HepG2 (cell line): ENCODE data around the gene PRDM8. TPM values are rescaled to one million over a fixed set of nuclear protein-coding genes. Genes with fewer than 3 reads are reported as not detected.

Experiments
- ATAC-seq: fragments of 200-7000 bp; cut with Tn5 transposase; 3 replicates; pipeline ENCODE4 v1.9.1; 2020; ENCODE audit warnings: mild to moderate bottlenecking, moderate library complexity
- BruUV-seq: library from RNA; stranded (reverse); fragments of 400-500 nt; replicated peaks from 2 replicates; lab custom pipeline; 2021; lab: Mats Ljungman, UMichigan
- CTCF ChIA-PET: fragments of 300-600 bp; formaldehyde crosslinking; extraction: SDS; loops from one replicate; lab custom pipeline; 2021; ENCODE audit warnings: low total read pairs, inconsistent platforms, low intra/inter-chr PET ratio; lab: Yijun Ruan, JAX
- POLR2A ChIA-PET: fragments of 350-600 bp; sonication (Branson Sonifier 250); formaldehyde crosslinking; loops from one replicate; lab custom pipeline; 2020; ENCODE audit warnings: antibody characterized with exemption, inconsistent platforms; lab: Yijun Ruan, JAX
- DNase-seq: peaks from one replicate; pipeline ENCODE4 v3.0.0-alpha.2; 2015; ENCODE audit warnings: low spot score
- FAIRE-seq: peaks from 3 replicates; lab custom pipeline; 2011; peaks lifted over from hg19 to GRCh38; lab: Jason Lieb, UNC
- H2AFZ ChIP-seq: one replicate; pipeline ENCODE4 v1.6.1; 2011; ENCODE audit warnings: low read length, inconsistent platforms
- H3K27ac ChIP-seq: fragments of 300-600 bp; 3 replicates; pipeline ENCODE4 v1.8.0; 2011; ENCODE audit warnings: mixed run types, mild to moderate bottlenecking, mixed read lengths, low read length, inconsistent platforms; ENCODE audit not compliant: insufficient read depth; ENCODE audit errors: extremely low read length
- H3K27me3 ChIP-seq, 2 experiments: fragments of 200-600 bp in 1 of 2; 2 replicates in 1 of 2; 3 replicates in 1 of 2; pipeline versions ENCODE4 v1.6.0 to v1.8.0; 2011; ENCODE audit warnings: low read length in 2 of 2, mild to moderate bottlenecking in 2 of 2, moderate library complexity in 2 of 2, inconsistent platforms in 1 of 2; ENCODE audit not compliant: insufficient read depth in 2 of 2, control insufficient read depth in 1 of 2
- H3K36me3 ChIP-seq, 2 experiments: fragments of 200-600 bp in 1 of 2; replicated peaks in 1 of 2; 2 replicates in 1 of 2; 3 replicates in 1 of 2; pipeline versions ENCODE4 v1.5.1 to v1.8.0; 2011; ENCODE audit warnings: low read length in 2 of 2, inconsistent platforms in 1 of 2; ENCODE audit not compliant: insufficient read depth in 2 of 2, control insufficient read depth in 1 of 2
- H3K4me1 ChIP-seq: 2 replicates; pipeline ENCODE4 v1.5.1; 2012; ENCODE audit warnings: low read length, inconsistent platforms; ENCODE audit not compliant: insufficient read depth
- H3K4me2 ChIP-seq: 2 replicates; pipeline ENCODE4 v1.6.0; 2011; ENCODE audit warnings: low read depth, low read length, inconsistent platforms
- H3K4me3 ChIP-seq, 3 experiments: fragments of 200-600 bp in 1 of 3; sonication (generic), shearing (Covaris generic) in 1 of 3; replicated peaks in 1 of 3; 2 replicates each; pipeline ENCODE4 v1.5.1; 2011 to 2016; ENCODE audit warnings: low read length in 3 of 3, inconsistent platforms in 2 of 3, low read depth in 2 of 3, mild to moderate bottlenecking in 2 of 3, control low read depth in 1 of 3, mixed read lengths in 1 of 3; ENCODE audit not compliant: insufficient read depth in 1 of 3
- H3K79me2 ChIP-seq: one replicate; pipeline ENCODE4 v1.6.1; 2011; ENCODE audit warnings: low read length, inconsistent platforms; ENCODE audit not compliant: insufficient read depth
- H3K9ac ChIP-seq: 2 replicates; pipeline ENCODE4 v1.6.0; 2011; ENCODE audit warnings: mild to moderate bottlenecking, low read depth, low read length, inconsistent platforms; ENCODE audit not compliant: insufficient read depth
- H3K9me3 ChIP-seq: 2 replicates; pipeline ENCODE4 v1.5.1; 2012; ENCODE audit warnings: mild to moderate bottlenecking, low read length
- H4K20me1 ChIP-seq: 2 replicates; pipeline ENCODE4 v1.6.0; 2011; ENCODE audit warnings: inconsistent platforms, mild to moderate bottlenecking, low read length, moderate library complexity; ENCODE audit not compliant: insufficient read depth
- CENPT ChIP-seq: sonication (generic); formaldehyde crosslinking; IDR thresholded peaks from 2 replicates; pipeline ENCODE4 v1.8.0; 2022; ENCODE audit warnings: low read depth, mild to moderate bottlenecking, moderate library complexity, missing genetic modification reagents
- FOXC1 ChIP-seq: sonication (generic); formaldehyde crosslinking; IDR thresholded peaks from 2 replicates; pipeline ENCODE4 v1.8.0; 2022; ENCODE audit warnings: mild to moderate bottlenecking, missing genetic modification reagents, borderline replicate concordance
- MBNL3 ChIP-seq: fragments of 250-450 bp; sonication (Bioruptor Pico); conservative IDR thresholded peaks from 2 replicates; pipeline ENCODE4 v1.8.0; 2022; ENCODE audit warnings: mild to moderate bottlenecking, inconsistent platforms
- SYNCRIP ChIP-seq: fragments of 200-400 bp; formaldehyde crosslinking; IDR thresholded peaks from 2 replicates; pipeline ENCODE4 v1.6.1; 2018; ENCODE audit warnings: mild to moderate bottlenecking, low read depth, low read length; ENCODE audit not compliant: insufficient read depth
- TAF15 ChIP-seq: fragments of 200-400 bp; formaldehyde crosslinking; IDR thresholded peaks from one replicate; pipeline ENCODE4 v1.6.1; 2018; ENCODE audit warnings: mild to moderate bottlenecking, low read depth, low read length; ENCODE audit not compliant: poor library complexity, severe bottlenecking
- TBX3 ChIP-seq: fragments of 450-650 bp; IDR thresholded peaks from 2 replicates; pipeline ENCODE4 v1.6.1; 2017; ENCODE audit warnings: antibody characterized with exemption, mild to moderate bottlenecking, inconsistent platforms, borderline replicate concordance
- ZFP82 ChIP-seq: sonication (generic); formaldehyde crosslinking; IDR thresholded peaks from 2 replicates; pipeline ENCODE4 v1.5.1; 2020; ENCODE audit warnings: mild to moderate bottlenecking, missing genetic modification reagents, borderline replicate concordance
- ZNF296 ChIP-seq: sonication (generic); formaldehyde crosslinking; conservative IDR thresholded peaks from 2 replicates; pipeline ENCODE4 v1.5.0; 2020; ENCODE audit warnings: mild to moderate bottlenecking, missing genetic modification reagents
- ZNF34 ChIP-seq: sonication (generic); formaldehyde crosslinking; IDR thresholded peaks from 2 replicates; pipeline ENCODE4 v1.4.0; 2020; ENCODE audit warnings: mild to moderate bottlenecking, missing genetic modification reagents, borderline replicate concordance
- ZNF570 ChIP-seq: sonication (generic); formaldehyde crosslinking; IDR thresholded peaks from 2 replicates; pipeline ENCODE4 v1.4.0; 2020; ENCODE audit warnings: mild to moderate bottlenecking, missing genetic modification reagents, borderline replicate concordance
- WGBS: methylation state at CpG from one replicate; pipeline ENCODE4 v1.1.6; 2017; ENCODE audit warnings: low lambda C conversion rate; 5-methylcytosine and 5-hydroxymethylcytosine counted together
- in situ Hi-C: cut with HindIII; loops from 2 replicates; pipeline ENCODE4 v1.10.0; 2017; ENCODE audit warnings: low pct_unique_long_range_greater_than_20kb; ENCODE audit not compliant: extremely low pct_ligation_motif_present
- intact Hi-C: fragments of 100-400 bp; cut with micrococcal nuclease; formaldehyde crosslinking; loops from one replicate; pipeline ENCODE4 v1.10.0; 2022; ENCODE audit not compliant: unreplicated experiment
- polyA plus RNA-seq, 8 experiments: library from polyadenylated mRNA; depleted of rRNA in 3 of 8; stranded (reverse) in 7 of 8; unstranded in 1 of 8; fragments of >200 nt; fragmentation: Illumina TruSeq in 4 of 8; extraction: Trizol in 4 of 8; gene quantifications; 2 replicates each; pipeline versions ENCODE4 v1.2.1 to v1.2.3, GENCODE V29; 2011 to 2016; ENCODE audit warnings: low read depth in 4 of 8, missing spikeins in 1 of 8, mixed read lengths in 1 of 8; ENCODE audit not compliant: insufficient read depth in 1 of 8
- total RNA-seq, 5 experiments: library from RNA; depleted of rRNA; stranded (reverse); fragments of >200 nt; fragmentation: Illumina TruSeq; extraction: Trizol; gene quantifications; 2 replicates each; pipeline ENCODE4 v1.2.3, GENCODE V29; 2016; ENCODE audit warnings: low read depth in 1 of 5
- TF ChIP-seq, protein P1 (sequence below): sonication (generic); formaldehyde crosslinking; IDR thresholded peaks from 2 replicates; pipeline ENCODE4 v1.4.0; 2020; ENCODE audit warnings: missing genetic modification reagents
- TF ChIP-seq, protein P2 (sequence below): sonication (generic); formaldehyde crosslinking; conservative IDR thresholded peaks from 2 replicates; pipeline ENCODE4 v1.5.0; 2020; ENCODE audit warnings: missing genetic modification reagents
- TF ChIP-seq, protein P3 (sequence below): sonication (generic); formaldehyde crosslinking; IDR thresholded peaks from 2 replicates; pipeline ENCODE4 v1.5.0; 2020; ENCODE audit warnings: missing genetic modification reagents

The PRDM8 gene
- total and polyA plus RNA-seq, 2 of the 13 experiments (the other 11 are each of a cell fraction or from before 2014, with no cell fraction given) = 0.09 TPM; not detected in 1

DNA sequence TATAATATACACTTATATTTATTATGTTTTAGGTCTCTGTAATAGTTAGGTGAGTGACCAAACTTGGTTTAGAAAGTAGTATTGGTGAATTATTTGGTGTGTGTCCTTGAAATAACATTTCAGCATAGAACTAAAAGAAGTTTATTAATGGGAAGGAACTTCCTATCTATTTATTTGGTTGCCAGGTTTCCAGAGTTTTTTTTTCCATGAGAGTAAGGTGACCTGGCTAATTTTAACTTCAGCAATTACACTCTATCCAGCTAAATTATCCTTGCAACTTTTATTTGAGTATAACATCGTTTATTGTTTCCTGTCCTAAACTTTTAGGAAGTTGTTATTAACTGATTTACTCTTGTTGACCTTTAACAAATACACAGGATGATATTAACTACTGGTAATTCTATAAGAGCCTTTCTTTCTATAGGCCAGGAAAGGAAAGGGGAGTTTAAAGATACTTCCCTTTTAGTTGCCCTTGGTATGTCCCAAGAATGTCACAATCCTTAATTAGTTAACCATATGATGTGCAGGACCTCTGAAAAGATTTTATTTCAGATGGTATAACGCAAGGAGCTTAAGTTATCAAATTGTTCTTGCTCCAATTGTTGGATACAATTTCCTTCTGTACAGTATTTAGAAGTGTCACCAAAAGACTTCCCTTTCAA is 18.9 kb downstream of the PRDM8 start:
- Histone ChIP-seq H3K9me3 (no peaks in the 10 kb centered on the region), H3K4me3 (no peak overlapping the region), H3K27me3 (no peaks in the 10 kb centered on the region), H3K79me2 (no peaks in the 10 kb centered on the region), H2AFZ (no peak overlapping the region), H3K4me2 (no peak overlapping the region), H3K27ac (no peak overlapping the region), H3K9ac (no peak overlapping the region), H4K20me1 (no peaks in the 10 kb centered on the region), H3K4me1 (no peaks in the 10 kb centered on the region), H3K36me3 (no peaks in the 10 kb centered on the region)
- in situ Hi-C loops = loop anchor here (10.0 to 25.0 kb wide), 2 partner anchors 304 to 1261 kb away; no protein-coding TSS in a partner anchor
- ATAC-seq (no peak), FAIRE-seq (no peak), DNase-seq (no peak)
- 0% methylated on average over 2 of the region's 2 CpGs for WGBS
- TF ChIP-seq TAF15 (no peak), FOXC1 (CRISPR knock-in tag) (no peak), ZFP82 (no peak), TBX3 (no peak), ZNF570 (CRISPR knock-in tag) (no peak)
- intact Hi-C loops = no loop called here
- ChIA-PET POLR2A (no interaction called here), CTCF (interaction anchor here (1.4 to 2.3 kb wide), 3 partner anchors 32 to 1265 kb away, joined by 5 to 14 read pairs (median 10); no protein-coding TSS in a partner anchor)
- no TSS peak for BruUV-seq

DNA sequence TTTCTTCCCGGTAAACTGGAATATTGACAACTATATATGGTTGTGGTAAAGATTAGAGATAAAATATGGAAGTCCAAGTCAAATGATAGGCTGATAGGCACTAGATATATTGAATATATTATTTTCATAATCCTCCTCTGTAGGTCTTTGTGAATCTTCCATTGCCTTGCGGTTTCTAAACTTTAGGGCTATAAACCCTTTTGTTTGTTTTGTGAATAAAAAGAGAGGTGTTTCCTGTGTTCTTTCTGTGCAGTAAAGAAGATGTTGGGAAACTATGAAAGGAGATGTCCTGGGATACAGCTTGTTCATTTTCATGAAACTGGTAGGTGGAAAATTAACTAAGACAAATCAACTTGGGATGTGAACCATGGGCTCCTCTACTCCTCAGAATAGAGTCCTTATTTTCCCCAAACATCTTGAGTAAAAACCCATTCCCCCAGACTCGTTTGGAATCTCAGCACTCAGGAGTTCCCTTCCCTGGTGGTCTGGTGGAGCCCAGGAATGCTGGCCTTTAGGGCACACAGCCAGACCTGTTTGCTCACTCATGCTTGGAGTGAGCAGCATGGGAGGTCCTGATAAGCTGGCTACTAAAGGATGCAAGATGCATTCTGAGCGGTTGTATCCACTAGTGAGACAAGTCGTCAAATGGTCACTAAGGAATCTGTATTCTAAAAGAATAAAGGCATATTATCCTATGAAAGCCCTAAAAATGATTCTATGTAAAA is 22.2 kb downstream of the PRDM8 start:
- no TSS peak for BruUV-seq
- in situ Hi-C loops = loop anchor here (10.0 to 25.0 kb wide), 2 partner anchors 307 to 1265 kb away; no protein-coding TSS in a partner anchor
- no peak overlapping the region for H3K27ac ChIP-seq
- FAIRE-seq (no peak), DNase-seq (no peak), ATAC-seq (no peak)
- no peak overlapping the region for H3K4me2 ChIP-seq
- WGBS = 15% methylated on average over 4 of the region's 5 CpGs
- H2AFZ ChIP-seq = no peak overlapping the region
- no peaks in the 10 kb centered on the region for H4K20me1 ChIP-seq
- H3K9ac ChIP-seq = no peak overlapping the region
- H3K9me3 ChIP-seq = no peaks in the 10 kb centered on the region
- H3K4me1 ChIP-seq = no peaks in the 10 kb centered on the region
- no peaks in the 10 kb centered on the region for H3K27me3 ChIP-seq
- H3K79me2 ChIP-seq = no peaks in the 10 kb centered on the region
- H3K36me3 ChIP-seq = no peaks in the 10 kb centered on the region
- CTCF ChIA-PET = no interaction called here
- POLR2A ChIA-PET = no interaction called here
- intact Hi-C loops = loop anchor here (5.0 kb wide), 1 partner anchor 118 kb away; the partner anchor contains the start of gene CFAP299
- H3K4me3 ChIP-seq = no peak overlapping the region
- TF ChIP-seq SYNCRIP (no peak), ZNF296 (CRISPR knock-in tag) (no peak), CENPT (CRISPR knock-in tag) (no peak), ZNF34 (CRISPR knock-in tag) (no peak), MBNL3 (CRISPR knock-in tag) (no peak)
- TF ChIP-seq, protein P1, sequence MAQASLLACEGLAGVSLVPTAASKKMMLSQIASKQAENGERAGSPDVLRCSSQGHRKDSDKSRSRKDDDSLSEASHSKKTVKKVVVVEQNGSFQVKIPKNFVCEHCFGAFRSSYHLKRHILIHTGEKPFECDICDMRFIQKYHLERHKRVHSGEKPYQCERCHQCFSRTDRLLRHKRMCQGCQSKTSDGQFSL (CRISPR knock-in tag) = no peak
- TF ChIP-seq, protein P2, sequence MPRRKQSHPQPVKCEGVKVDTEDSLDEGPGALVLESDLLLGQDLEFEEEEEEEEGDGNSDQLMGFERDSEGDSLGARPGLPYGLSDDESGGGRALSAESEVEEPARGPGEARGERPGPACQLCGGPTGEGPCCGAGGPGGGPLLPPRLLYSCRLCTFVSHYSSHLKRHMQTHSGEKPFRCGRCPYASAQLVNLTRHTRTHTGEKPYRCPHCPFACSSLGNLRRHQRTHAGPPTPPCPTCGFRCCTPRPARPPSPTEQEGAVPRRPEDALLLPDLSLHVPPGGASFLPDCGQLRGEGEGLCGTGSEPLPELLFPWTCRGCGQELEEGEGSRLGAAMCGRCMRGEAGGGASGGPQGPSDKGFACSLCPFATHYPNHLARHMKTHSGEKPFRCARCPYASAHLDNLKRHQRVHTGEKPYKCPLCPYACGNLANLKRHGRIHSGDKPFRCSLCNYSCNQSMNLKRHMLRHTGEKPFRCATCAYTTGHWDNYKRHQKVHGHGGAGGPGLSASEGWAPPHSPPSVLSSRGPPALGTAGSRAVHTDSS = no peak
- TF ChIP-seq, protein P3, sequence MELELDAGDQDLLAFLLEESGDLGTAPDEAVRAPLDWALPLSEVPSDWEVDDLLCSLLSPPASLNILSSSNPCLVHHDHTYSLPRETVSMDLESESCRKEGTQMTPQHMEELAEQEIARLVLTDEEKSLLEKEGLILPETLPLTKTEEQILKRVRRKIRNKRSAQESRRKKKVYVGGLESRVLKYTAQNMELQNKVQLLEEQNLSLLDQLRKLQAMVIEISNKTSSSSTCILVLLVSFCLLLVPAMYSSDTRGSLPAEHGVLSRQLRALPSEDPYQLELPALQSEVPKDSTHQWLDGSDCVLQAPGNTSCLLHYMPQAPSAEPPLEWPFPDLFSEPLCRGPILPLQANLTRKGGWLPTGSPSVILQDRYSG (CRISPR knock-in tag) = no peak
